SK-N-MC (cell line): ENCODE data around the gene ERLIN1.

Source experiments
- EZH2 ChIP-seq: fragments of 200-600 bp; sonication (generic); IDR thresholded peaks from one replicate; pipeline ENCODE4 v1.6.1; 2017; ENCODE audit warnings: antibody characterized with exemption
- FOXP2 ChIP-seq: optimal IDR thresholded peaks from 2 replicates; pipeline ENCODE3; 2011; ENCODE audit warnings: mild to moderate bottlenecking, moderate library complexity; ENCODE audit not compliant: insufficient read depth; ENCODE audit errors: extremely low read length, control extremely low read depth
- POLR2AphosphoS5 ChIP-seq: IDR thresholded peaks from 2 replicates; pipeline ENCODE4 v1.6.1; 2012; ENCODE audit warnings: mild to moderate bottlenecking, low read depth, low read length, borderline replicate concordance

DNA sequence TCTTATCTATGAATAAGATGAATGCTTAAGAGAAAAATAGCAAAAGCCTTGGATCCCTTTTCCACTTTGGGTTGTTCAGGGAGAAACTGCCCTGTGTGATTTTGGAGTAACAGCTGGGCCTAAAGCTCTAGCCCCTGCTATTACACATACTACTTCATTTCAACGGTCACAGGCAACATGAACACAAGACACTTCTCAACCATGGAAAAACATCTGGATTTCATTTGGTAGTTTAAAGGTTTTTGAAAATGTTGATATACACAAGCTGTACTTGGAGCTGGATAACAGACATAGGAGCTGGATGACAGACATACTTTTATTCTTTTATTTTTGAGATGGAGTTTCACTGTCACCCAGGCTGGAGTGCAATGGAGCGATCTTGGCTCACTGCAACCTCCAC lies 46.3 kb upstream of the ERLIN1 start:
- TF ChIP-seq POLR2AphosphoS5 (no peak), EZH2 (no peak), FOXP2 (no peak)
